Sigmoid colon (tissue), 4 donors: ENCODE results near the gene PDE7B.

Source experiments
- POLR2AphosphoS5 ChIP-seq, 4 donors: sonication (generic); formaldehyde crosslinking; IDR thresholded peaks; one replicate each; pipeline ENCODE4 v1.6.1; 2017; ENCODE audit warnings: antibody characterized with exemption in 4 of 4
- TF ChIP-seq, protein P1 (sequence below), 4 experiments: fragments of 450-650 bp in 3 of 4; fragments of 200-600 bp in 1 of 4; IDR thresholded peaks; one replicate each; pipeline ENCODE4 v1.5.1; 2016 to 2019; ENCODE audit warnings: antibody characterized with exemption in 4 of 4, mild to moderate bottlenecking in 3 of 4, moderate library complexity in 2 of 4

- TF ChIP-seq, protein P1, sequence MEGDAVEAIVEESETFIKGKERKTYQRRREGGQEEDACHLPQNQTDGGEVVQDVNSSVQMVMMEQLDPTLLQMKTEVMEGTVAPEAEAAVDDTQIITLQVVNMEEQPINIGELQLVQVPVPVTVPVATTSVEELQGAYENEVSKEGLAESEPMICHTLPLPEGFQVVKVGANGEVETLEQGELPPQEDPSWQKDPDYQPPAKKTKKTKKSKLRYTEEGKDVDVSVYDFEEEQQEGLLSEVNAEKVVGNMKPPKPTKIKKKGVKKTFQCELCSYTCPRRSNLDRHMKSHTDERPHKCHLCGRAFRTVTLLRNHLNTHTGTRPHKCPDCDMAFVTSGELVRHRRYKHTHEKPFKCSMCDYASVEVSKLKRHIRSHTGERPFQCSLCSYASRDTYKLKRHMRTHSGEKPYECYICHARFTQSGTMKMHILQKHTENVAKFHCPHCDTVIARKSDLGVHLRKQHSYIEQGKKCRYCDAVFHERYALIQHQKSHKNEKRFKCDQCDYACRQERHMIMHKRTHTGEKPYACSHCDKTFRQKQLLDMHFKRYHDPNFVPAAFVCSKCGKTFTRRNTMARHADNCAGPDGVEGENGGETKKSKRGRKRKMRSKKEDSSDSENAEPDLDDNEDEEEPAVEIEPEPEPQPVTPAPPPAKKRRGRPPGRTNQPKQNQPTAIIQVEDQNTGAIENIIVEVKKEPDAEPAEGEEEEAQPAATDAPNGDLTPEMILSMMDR (IDR thresholded peaks at IDR 0.05): no peak
- TF ChIP-seq POLR2AphosphoS5 (IDR thresholded peaks at IDR 0.05): no peak
These were observed 365.3 kb downstream of the PDE7B start for GRCh38 chr6:136216503-136217401.
